ENCODE results near the gene RANBP1.

RANBP1 gene

GRCh38 chr22:20105456-20106204, 10.3 kb upstream of the RANBP1 start:
- Histone ChIP-seq H3K9me3 (ENCODE audit: control insufficient read depth, low read depth, low read length) (no peaks in the 10 kb centered on the region), H3K9ac (ENCODE audit: low read length) (no peak overlapping the region), H3K4me1 (ENCODE audit: control insufficient read depth, low read depth, low read length) (peaks cover 1% of the 10 kb centered on the region), H3K4me3 (ENCODE audit: low read length) (no peak overlapping the region), H3K27ac (ENCODE audit: low read length) (no peak overlapping the region), H3K36me3 (ENCODE audit: control insufficient read depth, low read depth, low read length) (peaks cover 90% of the 10 kb centered on the region), H3K27me3 (ENCODE audit: control insufficient read depth, insufficient read depth, low read length) (no peaks in the 10 kb centered on the region)

GRCh38 chr22:20106205-20106848, 9.6 kb upstream of the RANBP1 start:
- no peak overlapping the region for H3K27ac ChIP-seq (ENCODE audit: low read length)
- no peaks in the 10 kb centered on the region for H3K9me3 ChIP-seq (ENCODE audit: control insufficient read depth, low read depth, low read length)
- no peak overlapping the region for H3K9ac ChIP-seq (ENCODE audit: low read length)
- no peaks in the 10 kb centered on the region for H3K27me3 ChIP-seq (ENCODE audit: control insufficient read depth, insufficient read depth, low read length)
- H3K4me3 ChIP-seq (ENCODE audit: low read length) = no peak overlapping the region
- H3K36me3 ChIP-seq (ENCODE audit: control insufficient read depth, low read depth, low read length) = peaks cover 89% of the 10 kb centered on the region
- H3K4me1 ChIP-seq (ENCODE audit: control insufficient read depth, low read depth, low read length) = no peaks in the 10 kb centered on the region

GRCh38 chr22:20106849-20107237, 9.1 kb upstream of the RANBP1 start:
- Histone ChIP-seq H3K36me3 (ENCODE audit: control insufficient read depth, low read depth, low read length) (peaks cover 85% of the 10 kb centered on the region), H3K27ac (ENCODE audit: low read length) (no peak overlapping the region), H3K9ac (ENCODE audit: low read length) (no peak overlapping the region), H3K4me1 (ENCODE audit: control insufficient read depth, low read depth, low read length) (no peaks in the 10 kb centered on the region), H3K9me3 (ENCODE audit: control insufficient read depth, low read depth, low read length) (no peaks in the 10 kb centered on the region), H3K27me3 (ENCODE audit: control insufficient read depth, insufficient read depth, low read length) (no peaks in the 10 kb centered on the region), H3K4me3 (ENCODE audit: low read length) (no peak overlapping the region)

- Histone ChIP-seq H3K27me3 (ENCODE audit: control insufficient read depth, insufficient read depth, low read length) (no peaks in the 10 kb centered on the region), H3K27ac (ENCODE audit: low read length) (no peak overlapping the region), H3K4me3 (ENCODE audit: low read length) (no peak overlapping the region), H3K36me3 (ENCODE audit: control insufficient read depth, low read depth, low read length) (peaks cover 85% of the 10 kb centered on the region), H3K9ac (ENCODE audit: low read length) (no peak overlapping the region), H3K9me3 (ENCODE audit: control insufficient read depth, low read depth, low read length) (no peaks in the 10 kb centered on the region), H3K4me1 (ENCODE audit: control insufficient read depth, low read depth, low read length) (no peaks in the 10 kb centered on the region)
These were observed 8.4 kb upstream of the RANBP1 start for GRCh38 chr22:20107471-20107901.

GRCh38 chr22:20107951-20108756, 7.8 kb upstream of the RANBP1 start:
- Histone ChIP-seq H3K36me3 (ENCODE audit: control insufficient read depth, low read depth, low read length) (peaks cover 82% of the 10 kb centered on the region), H3K4me1 (ENCODE audit: control insufficient read depth, low read depth, low read length) (no peaks in the 10 kb centered on the region), H3K27ac (ENCODE audit: low read length) (no peak overlapping the region), H3K9ac (ENCODE audit: low read length) (no peak overlapping the region), H3K27me3 (ENCODE audit: control insufficient read depth, insufficient read depth, low read length) (no peaks in the 10 kb centered on the region), H3K9me3 (ENCODE audit: control insufficient read depth, low read depth, low read length) (no peaks in the 10 kb centered on the region), H3K4me3 (ENCODE audit: low read length) (no peak overlapping the region)

GRCh38 chr22:20108757-20109230, 7.1 kb upstream of the RANBP1 start:
- Histone ChIP-seq H3K27ac (ENCODE audit: low read length) (no peak overlapping the region), H3K27me3 (ENCODE audit: control insufficient read depth, insufficient read depth, low read length) (no peaks in the 10 kb centered on the region), H3K4me3 (ENCODE audit: low read length) (no peak overlapping the region), H3K4me1 (ENCODE audit: control insufficient read depth, low read depth, low read length) (no peaks in the 10 kb centered on the region), H3K9me3 (ENCODE audit: control insufficient read depth, low read depth, low read length) (no peaks in the 10 kb centered on the region), H3K36me3 (ENCODE audit: control insufficient read depth, low read depth, low read length) (peaks cover 76% of the 10 kb centered on the region), H3K9ac (ENCODE audit: low read length) (no peak overlapping the region)

GRCh38 chr22:20109411-20110358, 6.2 kb upstream of the RANBP1 start:
- Histone ChIP-seq H3K4me1 (ENCODE audit: control insufficient read depth, low read depth, low read length) (no peaks in the 10 kb centered on the region), H3K4me3 (ENCODE audit: low read length) (no peak overlapping the region), H3K36me3 (ENCODE audit: control insufficient read depth, low read depth, low read length) (peaks cover 76% of the 10 kb centered on the region), H3K27me3 (ENCODE audit: control insufficient read depth, insufficient read depth, low read length) (no peaks in the 10 kb centered on the region), H3K9me3 (ENCODE audit: control insufficient read depth, low read depth, low read length) (no peaks in the 10 kb centered on the region), H3K9ac (ENCODE audit: low read length) (no peak overlapping the region), H3K27ac (ENCODE audit: low read length) (no peak overlapping the region)

GRCh38 chr22:20110359-20110985, 5.4 kb upstream of the RANBP1 start:
- Histone ChIP-seq H3K9ac (ENCODE audit: low read length) (no peak overlapping the region), H3K27me3 (ENCODE audit: control insufficient read depth, insufficient read depth, low read length) (no peaks in the 10 kb centered on the region), H3K4me1 (ENCODE audit: control insufficient read depth, low read depth, low read length) (no peaks in the 10 kb centered on the region), H3K9me3 (ENCODE audit: control insufficient read depth, low read depth, low read length) (no peaks in the 10 kb centered on the region), H3K4me3 (ENCODE audit: low read length) (no peak overlapping the region), H3K36me3 (ENCODE audit: control insufficient read depth, low read depth, low read length) (peaks cover 68% of the 10 kb centered on the region), H3K27ac (ENCODE audit: low read length) (no peak overlapping the region)

GRCh38 chr22:20111045-20111688, 4.7 kb upstream of the RANBP1 start:
- H3K9ac ChIP-seq (ENCODE audit: low read length) = no peak overlapping the region
- H3K27ac ChIP-seq (ENCODE audit: low read length) = no peak overlapping the region
- H3K9me3 ChIP-seq (ENCODE audit: control insufficient read depth, low read depth, low read length) = no peaks in the 10 kb centered on the region
- H3K4me3 ChIP-seq (ENCODE audit: low read length) = no peak overlapping the region
- no peaks in the 10 kb centered on the region for H3K27me3 ChIP-seq (ENCODE audit: control insufficient read depth, insufficient read depth, low read length)
- no peaks in the 10 kb centered on the region for H3K4me1 ChIP-seq (ENCODE audit: control insufficient read depth, low read depth, low read length)
- H3K36me3 ChIP-seq (ENCODE audit: control insufficient read depth, low read depth, low read length) = peaks cover 62% of the 10 kb centered on the region

Data from iPS-18a (cell line).